GM19463 (cell line): Measurements from ENCODE around the gene LRRC58.

Experiments
- ATAC-seq: cut with Tn5 transposase; IDR thresholded peaks from one replicate; pipeline ENCODE4 v1.9.1; 2021; ENCODE audit warnings: mild to moderate bottlenecking, moderate library complexity; ENCODE audit not compliant: unreplicated experiment

The LRRC58 gene

GRCh38 chr3:120280566-120280965 is 68.6 kb downstream of the LRRC58 start:
- ATAC-seq, result no peak

- no peak for ATAC-seq
Observed at GRCh38 chr3:120280026-120280425, 69.1 kb downstream of the LRRC58 start.

GRCh38 chr3:120276767-120277166 is 72.4 kb downstream of the LRRC58 start:
- no peak for ATAC-seq

GRCh38 chr3:120275618-120276017 is 73.5 kb downstream of the LRRC58 start:
- no peak for ATAC-seq

- ATAC-seq, result no peak
Observed at GRCh38 chr3:120274739-120275167, 74.4 kb downstream of the LRRC58 start.
